Neural cell (in vitro differentiated cells): ENCODE results near the gene GFRA1. TPM values are rescaled to one million over a fixed set of nuclear protein-coding genes. Genes with fewer than 3 reads are reported as not detected.

Experiments used
- H2AFZ ChIP-seq: fragments of 200-600, 300-800 bp; sonication (generic), shearing (Covaris generic); 2 replicates; pipeline ENCODE4 v1.6.0; 2014; ENCODE audit warnings: low read depth, mild to moderate bottlenecking, antibody characterized with exemption, low read length, moderate library complexity
- H3F3A ChIP-seq: fragments of 200-600 bp; shearing (Covaris generic); 2 replicates; pipeline ENCODE4 v1.6.1; 2016; ENCODE audit warnings: mild to moderate bottlenecking, moderate library complexity, mixed read lengths, antibody characterized with exemption, low read length; ENCODE audit not compliant: insufficient read depth, poor library complexity, severe bottlenecking
- H3K27ac ChIP-seq: fragments of 200-600, 300-800 bp; sonication (generic), shearing (Covaris generic); 2 replicates; pipeline ENCODE4 v1.5.1; 2014; ENCODE audit warnings: mild to moderate bottlenecking, low read length, moderate library complexity
- H3K27me3 ChIP-seq: fragments of 300-800, 200-600 bp; sonication (generic), shearing (Covaris generic); 2 replicates; pipeline ENCODE4 v1.6.0; 2014; ENCODE audit warnings: mild to moderate bottlenecking, low read depth, low read length, moderate library complexity; ENCODE audit not compliant: insufficient read depth
- H3K36me3 ChIP-seq: fragments of 300-800, 200-600 bp; sonication (generic), shearing (Covaris generic); 2 replicates; pipeline ENCODE4 v1.5.1; 2014; ENCODE audit warnings: mild to moderate bottlenecking, antibody characterized with exemption, low read length, moderate library complexity; ENCODE audit not compliant: insufficient read depth
- H3K4me2 ChIP-seq: fragments of 300-800, 200-600 bp; sonication (generic), shearing (Covaris generic); 2 replicates; pipeline ENCODE4 v1.6.0; 2014; ENCODE audit warnings: mild to moderate bottlenecking, low read length
- H3K4me3 ChIP-seq: fragments of 300-800, 200-600 bp; sonication (generic), shearing (Covaris generic); 2 replicates; pipeline ENCODE4 v1.5.1; 2014; ENCODE audit warnings: mild to moderate bottlenecking, low read length, moderate library complexity
- H3K79me2 ChIP-seq: fragments of 200-600 bp; shearing (Covaris generic); replicated peaks from 2 replicates; pipeline ENCODE4 v1.6.0; 2014; ENCODE audit warnings: mild to moderate bottlenecking, low read length, moderate library complexity; ENCODE audit not compliant: insufficient read depth
- H3K9ac ChIP-seq: fragments of 300-800, 200-600 bp; sonication (generic), shearing (Covaris generic); 2 replicates; pipeline ENCODE4 v1.6.1; 2016; ENCODE audit warnings: mild to moderate bottlenecking, low read length, mixed read lengths
- H3K9me2 ChIP-seq: fragments of 200-600 bp; shearing (Covaris generic); 2 replicates; pipeline ENCODE4 v1.6.1; 2016; ENCODE audit warnings: mild to moderate bottlenecking, low read length, mixed read lengths; ENCODE audit not compliant: insufficient read depth
- H3K9me3 ChIP-seq: fragments of 200-600, 300-800 bp; sonication (generic), shearing (Covaris generic); 2 replicates; pipeline ENCODE4 v1.6.1; 2016; ENCODE audit warnings: mild to moderate bottlenecking, mixed run types, low read length, moderate library complexity, mixed read lengths
- H4K20me1 ChIP-seq: fragments of 200-600 bp; shearing (Covaris generic); 2 replicates; pipeline ENCODE4 v1.6.1; 2016; ENCODE audit warnings: mild to moderate bottlenecking, mixed run types; ENCODE audit not compliant: insufficient read depth
- EP300 ChIP-seq: fragments of 450-650 bp; conservative IDR thresholded peaks from 2 replicates; pipeline ENCODE4 v1.6.1; 2014; ENCODE audit warnings: antibody characterized with exemption, mild to moderate bottlenecking, moderate library complexity; ENCODE audit not compliant: poor library complexity, severe bottlenecking
- EZH2 ChIP-seq: fragments of 200-600, 300-800 bp; shearing (Covaris generic), sonication (generic); IDR thresholded peaks from 2 replicates; pipeline ENCODE4 v1.6.1; 2014; ENCODE audit warnings: antibody characterized with exemption, low read length, borderline replicate concordance, mild to moderate bottlenecking; ENCODE audit not compliant: insufficient read depth, poor library complexity, severe bottlenecking
- MXI1 ChIP-seq: fragments of 450-650 bp; conservative IDR thresholded peaks from 2 replicates; pipeline ENCODE4 v1.6.1; 2014; ENCODE audit warnings: antibody characterized with exemption, mild to moderate bottlenecking; ENCODE audit not compliant: poor library complexity, severe bottlenecking
- POLR2AphosphoS5 ChIP-seq: IDR thresholded peaks from 2 replicates; pipeline ENCODE4 v1.6.1; 2012
- RAD21 ChIP-seq: fragments of 450-650 bp; conservative IDR thresholded peaks from 2 replicates; pipeline ENCODE4 v1.6.1; 2014; ENCODE audit warnings: antibody characterized with exemption, mild to moderate bottlenecking, moderate library complexity
- SMC3 ChIP-seq: fragments of 450-650 bp; conservative IDR thresholded peaks from 2 replicates; pipeline ENCODE4 v1.6.1; 2014; ENCODE audit warnings: antibody characterized with exemption, mild to moderate bottlenecking, moderate library complexity; ENCODE audit not compliant: poor library complexity
- TAF1 ChIP-seq: IDR thresholded peaks from 2 replicates; pipeline ENCODE4 v1.6.1; 2012; ENCODE audit warnings: low read depth
- polyA plus RNA-seq: library from polyadenylated mRNA; depleted of rRNA; stranded (reverse); fragments of >200 nt; gene quantifications from 2 replicates; pipeline ENCODE4 v1.2.3, GENCODE V29; 2014
- TF ChIP-seq, protein P1 (sequence below): fragments of 450-650 bp; IDR thresholded peaks from 2 replicates; pipeline ENCODE4 v1.5.1; 2014; ENCODE audit warnings: antibody characterized with exemption, mild to moderate bottlenecking, moderate library complexity; ENCODE audit not compliant: poor library complexity, severe bottlenecking
- TF ChIP-seq, protein P2 (sequence below): IDR thresholded peaks from 2 replicates; pipeline ENCODE4 v1.6.1; 2012; ENCODE audit warnings: borderline replicate concordance

The GFRA1 gene
- polyA plus RNA-seq, 1 donor from 2014 or later: 2.3 TPM

DNA sequence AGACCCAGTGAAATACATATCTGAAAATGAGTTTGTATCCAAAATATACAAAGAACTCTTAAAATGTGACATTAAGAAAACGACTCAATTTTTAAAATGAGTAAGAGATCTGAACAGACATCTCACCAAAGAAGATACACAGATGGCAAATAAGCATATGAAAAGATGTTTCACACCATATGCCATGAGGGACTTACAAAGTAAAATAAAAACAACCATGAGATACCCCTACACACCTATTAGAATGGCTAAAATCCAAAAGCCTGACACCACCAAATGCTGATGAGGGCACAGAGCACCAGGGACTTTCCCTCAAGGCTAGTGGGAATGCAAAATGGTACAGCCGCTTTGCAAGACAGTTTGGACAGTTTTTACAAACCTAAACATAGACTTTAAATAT lies 27.9 kb downstream of the GFRA1 start:
- Histone ChIP-seq H3K9me2 (no peaks in the 10 kb centered on the region), H3K27me3 (no peaks in the 10 kb centered on the region), H3F3A (no peaks in the 10 kb centered on the region), H3K4me3 (no peak overlapping the region), H3K9me3 (no peaks in the 10 kb centered on the region), H3K36me3 (no peaks in the 10 kb centered on the region), H3K79me2 (no peaks in the 10 kb centered on the region), H3K27ac (no peak overlapping the region), H3K4me2 (no peak overlapping the region), H2AFZ (no peak overlapping the region), H3K9ac (no peak overlapping the region), H4K20me1 (no peaks in the 10 kb centered on the region)
- no peak for TF ChIP-seq RAD21
- TF ChIP-seq POLR2AphosphoS5: no peak
- no peak for TF ChIP-seq TAF1
- no peak for TF ChIP-seq EP300
- TF ChIP-seq, protein P1, sequence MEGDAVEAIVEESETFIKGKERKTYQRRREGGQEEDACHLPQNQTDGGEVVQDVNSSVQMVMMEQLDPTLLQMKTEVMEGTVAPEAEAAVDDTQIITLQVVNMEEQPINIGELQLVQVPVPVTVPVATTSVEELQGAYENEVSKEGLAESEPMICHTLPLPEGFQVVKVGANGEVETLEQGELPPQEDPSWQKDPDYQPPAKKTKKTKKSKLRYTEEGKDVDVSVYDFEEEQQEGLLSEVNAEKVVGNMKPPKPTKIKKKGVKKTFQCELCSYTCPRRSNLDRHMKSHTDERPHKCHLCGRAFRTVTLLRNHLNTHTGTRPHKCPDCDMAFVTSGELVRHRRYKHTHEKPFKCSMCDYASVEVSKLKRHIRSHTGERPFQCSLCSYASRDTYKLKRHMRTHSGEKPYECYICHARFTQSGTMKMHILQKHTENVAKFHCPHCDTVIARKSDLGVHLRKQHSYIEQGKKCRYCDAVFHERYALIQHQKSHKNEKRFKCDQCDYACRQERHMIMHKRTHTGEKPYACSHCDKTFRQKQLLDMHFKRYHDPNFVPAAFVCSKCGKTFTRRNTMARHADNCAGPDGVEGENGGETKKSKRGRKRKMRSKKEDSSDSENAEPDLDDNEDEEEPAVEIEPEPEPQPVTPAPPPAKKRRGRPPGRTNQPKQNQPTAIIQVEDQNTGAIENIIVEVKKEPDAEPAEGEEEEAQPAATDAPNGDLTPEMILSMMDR: no peak
- TF ChIP-seq MXI1: no peak
- TF ChIP-seq, protein P2, sequence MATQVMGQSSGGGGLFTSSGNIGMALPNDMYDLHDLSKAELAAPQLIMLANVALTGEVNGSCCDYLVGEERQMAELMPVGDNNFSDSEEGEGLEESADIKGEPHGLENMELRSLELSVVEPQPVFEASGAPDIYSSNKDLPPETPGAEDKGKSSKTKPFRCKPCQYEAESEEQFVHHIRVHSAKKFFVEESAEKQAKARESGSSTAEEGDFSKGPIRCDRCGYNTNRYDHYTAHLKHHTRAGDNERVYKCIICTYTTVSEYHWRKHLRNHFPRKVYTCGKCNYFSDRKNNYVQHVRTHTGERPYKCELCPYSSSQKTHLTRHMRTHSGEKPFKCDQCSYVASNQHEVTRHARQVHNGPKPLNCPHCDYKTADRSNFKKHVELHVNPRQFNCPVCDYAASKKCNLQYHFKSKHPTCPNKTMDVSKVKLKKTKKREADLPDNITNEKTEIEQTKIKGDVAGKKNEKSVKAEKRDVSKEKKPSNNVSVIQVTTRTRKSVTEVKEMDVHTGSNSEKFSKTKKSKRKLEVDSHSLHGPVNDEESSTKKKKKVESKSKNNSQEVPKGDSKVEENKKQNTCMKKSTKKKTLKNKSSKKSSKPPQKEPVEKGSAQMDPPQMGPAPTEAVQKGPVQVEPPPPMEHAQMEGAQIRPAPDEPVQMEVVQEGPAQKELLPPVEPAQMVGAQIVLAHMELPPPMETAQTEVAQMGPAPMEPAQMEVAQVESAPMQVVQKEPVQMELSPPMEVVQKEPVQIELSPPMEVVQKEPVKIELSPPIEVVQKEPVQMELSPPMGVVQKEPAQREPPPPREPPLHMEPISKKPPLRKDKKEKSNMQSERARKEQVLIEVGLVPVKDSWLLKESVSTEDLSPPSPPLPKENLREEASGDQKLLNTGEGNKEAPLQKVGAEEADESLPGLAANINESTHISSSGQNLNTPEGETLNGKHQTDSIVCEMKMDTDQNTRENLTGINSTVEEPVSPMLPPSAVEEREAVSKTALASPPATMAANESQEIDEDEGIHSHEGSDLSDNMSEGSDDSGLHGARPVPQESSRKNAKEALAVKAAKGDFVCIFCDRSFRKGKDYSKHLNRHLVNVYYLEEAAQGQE: no peak
- TF ChIP-seq EZH2: no peak
- no peak for TF ChIP-seq SMC3

DNA sequence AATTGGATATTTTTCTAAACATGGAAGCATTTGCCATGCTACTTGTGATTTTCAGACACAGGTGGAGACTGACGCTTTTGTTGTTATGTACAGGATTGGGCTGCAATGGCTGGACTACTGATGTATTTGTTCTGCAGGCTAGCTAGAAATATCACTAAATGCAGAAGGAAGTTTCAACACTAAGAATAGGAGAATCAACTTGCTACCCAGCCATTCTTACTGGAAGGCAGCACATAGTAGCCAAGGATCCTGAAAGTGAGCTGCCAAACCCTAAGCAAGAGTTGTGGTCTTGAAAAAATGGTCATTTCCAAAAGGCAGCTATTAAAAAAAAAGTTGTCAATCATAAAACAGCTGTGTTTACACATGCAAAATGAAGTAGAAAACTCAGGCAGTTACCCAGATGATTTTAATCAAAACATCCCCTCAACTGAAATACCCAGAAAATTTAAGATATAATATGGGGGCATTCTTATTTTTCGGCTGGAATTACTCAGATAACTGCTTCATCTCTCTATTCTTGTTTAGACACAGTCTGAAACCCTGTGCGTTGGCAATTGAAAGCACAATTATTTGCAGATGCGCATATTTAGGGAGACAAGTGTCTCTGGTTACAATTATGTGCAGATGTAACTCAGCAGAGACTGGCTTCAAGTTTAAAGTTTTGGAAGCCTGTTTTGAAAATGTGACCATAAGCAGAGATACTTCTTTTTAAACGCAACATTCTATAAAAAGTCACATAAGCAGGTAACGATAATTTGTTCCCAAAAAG lies 31.2 kb downstream of the GFRA1 start:
- Histone ChIP-seq H3K79me2 (no peaks in the 10 kb centered on the region), H2AFZ (no peak overlapping the region), H3F3A (no peaks in the 10 kb centered on the region), H3K27me3 (no peaks in the 10 kb centered on the region), H3K4me2 (no peak overlapping the region), H3K27ac (no peak overlapping the region), H3K36me3 (no peaks in the 10 kb centered on the region), H3K9me2 (no peaks in the 10 kb centered on the region), H4K20me1 (no peaks in the 10 kb centered on the region), H3K9ac (no peak overlapping the region), H3K9me3 (no peaks in the 10 kb centered on the region), H3K4me3 (no peak overlapping the region)
- no peak for TF ChIP-seq TAF1
- TF ChIP-seq SMC3: no peak
- TF ChIP-seq EP300: no peak
- no peak for TF ChIP-seq POLR2AphosphoS5
- no peak for TF ChIP-seq RAD21
- no peak for TF ChIP-seq MXI1
- TF ChIP-seq EZH2: no peak
- TF ChIP-seq, protein P2: no peak
- TF ChIP-seq, protein P1: no peak
